Naive thymus-derived CD8-positive, alpha-beta T cell (primary cell): ENCODE measurements around the gene BPGM. TPM values are rescaled to one million over a fixed set of nuclear protein-coding genes. Genes with fewer than 3 reads are reported as not detected.

Source experiments
- ATAC-seq, 2 donors: fragments of 150-1000 bp; cut with Tn5 transposase in 1 of 2; sonication (Bioruptor Pico), chemical (Tn5 transposase) in 1 of 2; 1 replicate in 1 of 2; 2 replicates in 1 of 2; pipeline ENCODE4 v1.10.0; 2021; ENCODE audit warnings: mild to moderate bottlenecking in 2 of 2, moderate library complexity in 2 of 2
- POLR2A ChIA-PET: fragments of 350-600 bp; sonication (Branson Sonifier 250); formaldehyde crosslinking; loops from one replicate; lab custom pipeline; 2021; ENCODE audit warnings: antibody characterized with exemption; lab: Charles Lee
- DNase-seq, 10 donors: peaks; one replicate each; pipeline versions ENCODE4 v3.0.0 to v3.0.0-alpha.2; 2020 to 2022
- H3K27ac Mint-ChIP-seq, 10 donors: one replicate each; pipeline ENCODE4 v1.8.0; 2020 to 2022; ENCODE audit warnings: mild to moderate bottlenecking in 10 of 10, mixed read lengths in 10 of 10, moderate library complexity in 4 of 10, inconsistent platforms in 1 of 10
- H3K27me3 Mint-ChIP-seq, 5 donors: one replicate each; pipeline ENCODE4 v1.8.0; 2021 to 2022; ENCODE audit warnings: mixed read lengths in 5 of 5
- H3K36me3 Mint-ChIP-seq, 3 donors: one replicate each; pipeline ENCODE4 v1.8.0; 2020 to 2022; ENCODE audit warnings: mixed read lengths in 3 of 3, mild to moderate bottlenecking in 2 of 3, inconsistent platforms in 1 of 3
- H3K4me1 Mint-ChIP-seq, 4 donors: one replicate each; pipeline ENCODE4 v1.8.0; 2021 to 2022; ENCODE audit warnings: mixed read lengths in 4 of 4
- H3K4me3 Mint-ChIP-seq, 10 donors: one replicate each; pipeline ENCODE4 v1.8.0; 2020 to 2022; ENCODE audit warnings: mild to moderate bottlenecking in 10 of 10, mixed read lengths in 10 of 10, moderate library complexity in 6 of 10, inconsistent platforms in 1 of 10
- H3K9me3 Mint-ChIP-seq, 9 donors: one replicate each; pipeline ENCODE4 v1.8.0; 2020 to 2022; ENCODE audit warnings: mixed read lengths in 9 of 9, mild to moderate bottlenecking in 3 of 9, inconsistent platforms in 1 of 9, moderate library complexity in 1 of 9
- polyA plus RNA-seq, 3 donors: library from polyadenylated mRNA; unstranded; fragments of 300-500 nt; fragmentation: Illumina TruSeq; gene quantifications; one replicate each; pipeline ENCODE4 v1.2.3, GENCODE V29; 2021
- total RNA-seq, 8 experiments: library from RNA in 2 of 8; stranded (reverse) in 2 of 8; gene quantifications; one replicate each; pipeline ENCODE4 v1.2.3 and lab custom pipeline; 2021 to 2026

Gene BPGM
- total and polyA plus RNA-seq, 5 experiments from 2014 or later = 17.2 to 30.1 (median 25.1) TPM

DNA sequence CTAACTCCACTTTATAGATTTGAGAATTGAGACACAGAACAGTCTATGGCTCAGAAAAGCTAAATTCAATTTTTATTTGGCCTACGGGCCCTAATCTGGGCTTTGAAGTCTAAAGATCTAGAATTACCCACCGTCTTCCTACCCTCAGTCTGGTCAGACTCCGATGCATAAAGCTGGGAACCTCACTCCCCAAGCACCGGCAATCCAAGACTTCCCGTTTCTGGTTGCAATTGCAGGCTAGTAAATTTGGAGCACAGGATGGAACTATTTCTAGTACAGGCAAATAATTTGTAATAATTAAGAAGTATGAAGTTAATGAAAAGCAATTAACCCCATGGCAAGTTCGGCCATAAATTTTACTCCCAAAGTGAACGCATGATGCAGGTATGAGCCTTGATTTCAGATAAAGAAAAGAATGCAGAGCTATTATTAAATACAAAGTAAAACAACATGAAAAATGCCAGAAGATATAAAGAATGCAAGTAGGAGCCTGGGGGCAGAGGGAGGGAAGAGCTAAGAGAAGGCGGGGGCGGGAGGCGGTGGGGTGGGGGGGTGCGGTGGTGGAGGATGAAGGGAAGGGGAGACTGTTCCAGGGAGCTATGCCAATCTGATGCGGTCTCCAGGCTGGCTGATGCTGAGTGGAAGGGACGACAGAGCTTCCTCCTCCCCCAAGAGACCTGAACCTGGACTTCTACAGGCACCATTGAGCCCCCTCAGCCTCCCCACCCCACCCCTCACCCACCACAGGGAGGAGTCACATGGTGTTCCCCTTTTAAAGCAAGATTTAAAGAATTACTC, 45.1 kb downstream of the BPGM start:
- peaks cover 6 to 18% (median 13%) of the 10 kb centered on the region in 4 donors for H3K4me1 Mint-ChIP-seq
- no peak for DNase-seq
- ATAC-seq = no peak
- peaks cover 0 to 2% (median 0%) of the 10 kb centered on the region in 3 donors for H3K36me3 Mint-ChIP-seq
- peaks cover 0 to 4% (median 2%) of the 10 kb centered on the region in 5 donors for H3K27me3 Mint-ChIP-seq
- H3K4me3 Mint-ChIP-seq = peak overlapping the region in 1 of 10 donors; percentile 9
- POLR2A ChIA-PET = interaction anchor here (0.6 to 2.4 kb wide), 2 partner anchors 18 to 45 kb away, joined by 4 to 7 read pairs; partner anchors contain the start of gene BPGM
- peak overlapping the region in 3 of 10 donors; percentile 68 to 69 (median 69) for H3K27ac Mint-ChIP-seq
- H3K9me3 Mint-ChIP-seq = no peaks in the 10 kb centered on the region

- Mint-ChIP-seq H3K27ac (peak overlapping the region in 3 of 10 donors; percentile 48 to 69 (median 69)), H3K9me3 (no peaks in the 10 kb centered on the region), H3K36me3 (peaks cover 0 to 2% (median 0%) of the 10 kb centered on the region in 3 donors), H3K4me1 (peaks cover 6 to 18% (median 13%) of the 10 kb centered on the region in 4 donors), H3K27me3 (peaks cover 0 to 2% (median 2%) of the 10 kb centered on the region in 5 donors), H3K4me3 (no peak overlapping the region)
- no peak for DNase-seq
- POLR2A ChIA-PET = interaction anchor here (1.3 kb wide), 1 partner anchor 45 kb away, joined by 5 read pairs; no protein-coding TSS in a partner anchor
- ATAC-seq = no peak
Measured at GRCh38 chr7:134692344-134692705, 45.7 kb downstream of the BPGM start.

- POLR2A ChIA-PET = interaction anchor here (1.1 to 1.3 kb wide), 2 partner anchors 46 to 47 kb away, joined by 3 to 5 read pairs; partner anchors contain the start of gene BPGM
- peak; percentile 80 to 87 for ATAC-seq
- H3K9me3 Mint-ChIP-seq = no peaks in the 10 kb centered on the region
- peak in 5 of 10 donors; percentile 17 to 70 (median 24) for DNase-seq
- peaks cover 0 to 2% (median 0%) of the 10 kb centered on the region in 5 donors for H3K27me3 Mint-ChIP-seq
- H3K4me1 Mint-ChIP-seq = peaks cover 4 to 18% (median 13%) of the 10 kb centered on the region in 4 donors
- no peak overlapping the region for H3K4me3 Mint-ChIP-seq
- peak overlapping the region in 2 of 10 donors; percentile 17 to 19 for H3K27ac Mint-ChIP-seq
- H3K36me3 Mint-ChIP-seq = peaks cover 0 to 2% (median 0%) of the 10 kb centered on the region in 3 donors
Measured at GRCh38 chr7:134693256-134693655, 46.6 kb downstream of the BPGM start.

DNA sequence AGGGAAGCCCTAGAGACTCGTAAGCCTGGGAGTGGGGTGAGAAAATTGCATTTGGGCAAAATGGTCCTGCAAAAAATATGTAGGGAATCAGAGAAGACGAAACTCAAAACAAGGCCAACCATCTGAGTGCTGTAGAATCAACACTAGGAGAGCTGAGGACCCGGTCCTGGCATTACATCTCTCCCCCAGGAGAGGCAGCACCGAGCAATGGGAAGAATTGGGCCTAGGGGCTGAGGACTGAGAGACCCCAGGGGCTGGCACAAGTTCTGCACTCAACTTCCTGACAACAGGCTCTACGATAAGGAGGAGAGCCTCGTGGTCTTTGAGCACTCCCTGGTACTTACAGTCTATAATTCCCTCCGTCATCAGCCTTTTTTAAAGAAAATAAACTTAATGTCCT, 47.6 kb downstream of the BPGM start:
- no peaks in the 10 kb centered on the region for H3K9me3 Mint-ChIP-seq
- H3K4me3 Mint-ChIP-seq = no peak overlapping the region
- DNase-seq = no peak
- ATAC-seq = no peak
- peaks cover 4 to 18% (median 13%) of the 10 kb centered on the region in 4 donors for H3K4me1 Mint-ChIP-seq
- H3K36me3 Mint-ChIP-seq = peaks cover 0 to 2% (median 0%) of the 10 kb centered on the region in 3 donors
- POLR2A ChIA-PET = no interaction called here
- H3K27ac Mint-ChIP-seq = peak overlapping the region in 1 of 10 donors; percentile 6
- H3K27me3 Mint-ChIP-seq = no peaks in the 10 kb centered on the region

DNA sequence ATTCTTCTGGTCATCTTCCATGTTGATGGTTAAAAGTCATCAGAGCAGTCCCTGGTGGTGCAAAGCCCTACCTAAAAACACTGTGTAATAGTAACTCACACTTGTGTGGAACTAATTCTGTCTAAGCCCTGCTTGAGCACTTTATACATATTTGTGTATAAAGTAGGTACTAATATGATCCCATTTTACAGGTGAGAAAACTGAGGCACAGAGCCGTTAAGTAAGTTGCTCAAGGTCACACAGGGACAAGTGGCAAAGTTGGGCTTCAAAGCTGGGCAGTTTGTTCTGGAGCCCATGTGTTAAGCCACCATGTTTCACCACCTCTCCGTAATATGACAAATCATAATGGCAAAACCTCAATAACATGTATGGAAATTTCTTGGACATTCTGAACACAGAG, 48.1 kb downstream of the BPGM start:
- Mint-ChIP-seq H3K27ac (peak overlapping the region in 1 of 10 donors; percentile 27), H3K4me3 (no peak overlapping the region), H3K4me1 (peaks cover 4 to 18% (median 13%) of the 10 kb centered on the region in 4 donors), H3K27me3 (no peaks in the 10 kb centered on the region), H3K36me3 (peaks cover 0 to 2% (median 0%) of the 10 kb centered on the region in 3 donors), H3K9me3 (no peaks in the 10 kb centered on the region)
- DNase-seq (no peak), ATAC-seq (no peak)
- POLR2A ChIA-PET = no interaction called here

GRCh38 chr7:134695321-134695860, 48.7 kb downstream of the BPGM start:
- H3K4me3 Mint-ChIP-seq = no peak overlapping the region
- H3K4me1 Mint-ChIP-seq = peaks cover 4 to 18% (median 13%) of the 10 kb centered on the region in 4 donors
- no peaks in the 10 kb centered on the region for H3K36me3 Mint-ChIP-seq
- POLR2A ChIA-PET = interaction anchor here (0.6 to 1.3 kb wide), 3 partner anchors 17 to 1973 kb away, joined by 3 to 4 read pairs (median 3); no protein-coding TSS in a partner anchor
- ATAC-seq (no peak), DNase-seq (no peak)
- H3K27ac Mint-ChIP-seq = peak overlapping the region in 1 of 10 donors; percentile 33
- no peaks in the 10 kb centered on the region for H3K27me3 Mint-ChIP-seq
- H3K9me3 Mint-ChIP-seq = no peaks in the 10 kb centered on the region

- no peaks in the 10 kb centered on the region for H3K9me3 Mint-ChIP-seq
- ATAC-seq (no peak), DNase-seq (no peak)
- no peak overlapping the region for H3K27ac Mint-ChIP-seq
- H3K36me3 Mint-ChIP-seq = no peaks in the 10 kb centered on the region
- H3K27me3 Mint-ChIP-seq = no peaks in the 10 kb centered on the region
- POLR2A ChIA-PET = interaction anchor here (1.3 kb wide), 1 partner anchor 18 kb away, joined by 3 read pairs; no protein-coding TSS in a partner anchor
- peaks cover 6 to 18% (median 12%) of the 10 kb centered on the region in 4 donors for H3K4me1 Mint-ChIP-seq
- no peak overlapping the region for H3K4me3 Mint-ChIP-seq
Measured at GRCh38 chr7:134696261-134696660, 49.6 kb downstream of the BPGM start.

DNA sequence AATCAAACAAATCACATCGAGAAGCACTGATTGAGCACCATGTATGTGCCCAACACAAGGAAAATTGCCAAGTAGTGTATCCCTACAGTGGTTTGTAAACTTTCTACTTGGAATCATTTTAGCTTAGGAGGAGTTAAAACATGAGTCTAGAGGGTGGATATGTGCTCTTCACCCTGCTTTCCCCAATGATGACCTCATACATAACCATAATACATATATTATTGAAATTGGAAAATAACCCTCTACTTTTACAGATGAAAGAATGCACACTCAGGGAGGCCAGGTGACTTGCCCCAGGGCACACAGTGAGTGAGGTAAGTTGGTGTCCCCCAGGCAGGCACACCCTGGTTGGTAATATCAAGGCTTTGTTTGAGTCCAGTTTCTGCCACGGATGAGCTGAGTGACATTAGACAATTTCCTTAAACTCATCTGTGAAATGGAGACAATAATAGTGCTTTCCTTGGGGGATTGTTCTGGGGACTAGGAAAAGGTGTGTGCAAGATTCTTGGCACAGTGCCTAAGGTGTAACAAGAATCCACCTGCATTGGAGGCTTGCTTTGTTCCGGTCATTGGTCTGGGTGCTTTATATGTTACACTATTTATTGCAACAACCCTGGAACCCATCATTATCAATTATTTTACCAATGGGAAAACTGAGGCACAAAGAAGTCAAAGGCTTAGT, 50.7 kb downstream of the BPGM start:
- POLR2A ChIA-PET = no interaction called here
- H3K9me3 Mint-ChIP-seq = no peaks in the 10 kb centered on the region
- peaks cover 4 to 9% (median 8%) of the 10 kb centered on the region in 4 donors for H3K4me1 Mint-ChIP-seq
- DNase-seq = no peak
- no peaks in the 10 kb centered on the region for H3K36me3 Mint-ChIP-seq
- H3K4me3 Mint-ChIP-seq = no peak overlapping the region
- peak overlapping the region in 1 of 10 donors; percentile 3 for H3K27ac Mint-ChIP-seq
- H3K27me3 Mint-ChIP-seq = no peaks in the 10 kb centered on the region
- ATAC-seq = no peak

DNA sequence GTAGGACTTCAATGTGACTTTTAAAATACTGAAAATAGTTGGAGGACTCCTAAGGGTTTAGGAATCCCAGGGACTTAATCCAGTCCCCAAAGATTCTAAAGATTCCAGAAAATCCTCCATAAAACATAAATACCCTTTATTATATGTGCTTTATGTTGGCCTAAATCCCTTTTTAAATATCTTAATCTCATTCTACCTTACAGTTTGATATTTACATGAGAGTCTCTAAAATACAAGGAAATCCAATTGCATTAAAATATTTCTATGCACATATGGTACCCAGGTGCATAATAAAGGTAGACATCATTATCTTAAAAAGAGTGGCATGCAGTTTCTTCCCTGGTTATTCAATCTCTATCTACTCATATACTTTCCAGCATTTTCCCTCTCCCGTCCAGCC, 51.8 kb downstream of the BPGM start:
- ATAC-seq = no peak
- H3K9me3 Mint-ChIP-seq = no peaks in the 10 kb centered on the region

DNA sequence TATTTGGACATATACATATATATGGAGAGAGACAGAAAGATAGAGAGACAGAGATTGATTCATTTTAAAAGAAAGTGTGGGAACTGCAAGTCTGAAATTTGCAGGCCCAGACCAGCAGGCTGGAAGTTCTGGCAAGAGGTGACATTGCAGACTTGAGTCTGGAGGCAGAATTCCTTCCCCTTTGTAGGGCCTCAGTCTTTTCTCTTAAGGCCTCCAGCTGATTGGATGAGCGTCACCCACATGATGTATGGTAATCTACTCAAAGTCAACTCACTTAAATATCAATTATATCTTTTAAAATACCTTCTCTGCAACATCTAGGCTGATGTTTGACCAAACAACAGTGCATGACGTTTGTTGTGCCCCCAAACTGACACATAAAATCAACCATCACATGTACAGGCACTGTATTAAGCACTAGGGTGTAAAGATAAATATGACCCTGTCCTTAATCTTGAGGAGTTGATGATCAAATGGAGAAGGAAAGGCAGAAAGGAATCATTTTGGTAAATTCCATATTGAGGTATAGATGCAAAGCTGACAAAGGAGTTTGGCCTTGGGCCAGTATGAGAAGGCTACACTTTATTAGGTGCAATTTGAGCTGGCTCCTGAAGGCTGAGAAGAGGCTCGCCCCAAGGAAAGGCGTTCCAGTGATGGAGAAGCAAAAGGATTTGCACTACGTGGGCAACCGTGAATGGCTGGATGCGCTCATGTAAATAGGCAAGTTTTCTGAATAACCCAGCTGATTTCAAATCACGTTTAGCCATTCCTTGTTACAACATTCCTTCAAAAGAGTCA, 52.6 kb downstream of the BPGM start:
- H3K4me1 Mint-ChIP-seq = peaks cover 0 to 2% (median 0%) of the 10 kb centered on the region in 4 donors
- ATAC-seq (no peak), DNase-seq (no peak)
- no peaks in the 10 kb centered on the region for H3K27me3 Mint-ChIP-seq
- H3K27ac Mint-ChIP-seq = peak overlapping the region in 1 of 10 donors; percentile 72
- no peak overlapping the region for H3K4me3 Mint-ChIP-seq
- H3K36me3 Mint-ChIP-seq = no peaks in the 10 kb centered on the region
- H3K9me3 Mint-ChIP-seq = no peaks in the 10 kb centered on the region
- POLR2A ChIA-PET = interaction anchor here (1.1 to 1.3 kb wide), 2 partner anchors 29 to 53 kb away, joined by 3 to 4 read pairs; partner anchors contain the start of gene BPGM

More for the DNA sequence above, 51.8 kb downstream of the BPGM start:
- H3K4me3 Mint-ChIP-seq = no peak overlapping the region
- H3K27me3 Mint-ChIP-seq = no peaks in the 10 kb centered on the region
- H3K27ac Mint-ChIP-seq = peak overlapping the region in 1 of 10 donors; percentile 5
- POLR2A ChIA-PET = no interaction called here
- H3K36me3 Mint-ChIP-seq = no peaks in the 10 kb centered on the region
- H3K4me1 Mint-ChIP-seq = peaks cover 0 to 2% (median 0%) of the 10 kb centered on the region in 4 donors
- no peak for DNase-seq

DNA sequence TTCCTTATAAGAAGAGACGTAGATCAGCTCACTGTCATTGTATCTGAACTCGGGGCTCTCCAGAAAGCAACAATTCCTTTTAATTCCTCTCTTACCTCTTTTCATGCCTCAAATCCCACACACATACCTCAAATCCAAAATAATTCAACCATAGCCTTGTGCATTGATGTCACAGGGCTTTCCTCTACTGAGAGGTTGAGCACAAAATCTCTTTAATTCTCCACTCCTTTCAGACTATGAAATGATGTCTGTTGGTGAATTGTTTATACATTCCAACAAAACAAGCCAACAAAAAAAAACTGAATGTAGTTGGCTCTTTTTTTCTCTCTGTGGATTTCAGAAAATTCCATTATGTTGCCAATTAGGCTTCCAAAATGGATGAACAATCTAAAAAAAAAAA, 53.2 kb downstream of the BPGM start:
- H3K27me3 Mint-ChIP-seq = no peaks in the 10 kb centered on the region
- H3K4me3 Mint-ChIP-seq = no peak overlapping the region
- POLR2A ChIA-PET = interaction anchor here (1.1 to 1.3 kb wide), 2 partner anchors 30 to 54 kb away, joined by 3 to 4 read pairs; partner anchors contain the start of gene BPGM
- H3K4me1 Mint-ChIP-seq = peaks cover 0 to 2% (median 0%) of the 10 kb centered on the region in 4 donors
- no peaks in the 10 kb centered on the region for H3K9me3 Mint-ChIP-seq
- peak overlapping the region in 1 of 10 donors; percentile 36 for H3K27ac Mint-ChIP-seq
- ATAC-seq (no peak), DNase-seq (no peak)
- no peaks in the 10 kb centered on the region for H3K36me3 Mint-ChIP-seq
